ENCODE results near the gene DPEP2.

The DPEP2 gene

GRCh38 chr16:67944690-67945391 is 54.4 kb downstream of the DPEP2 start:
- peak overlapping the region; percentile 64 for H3K27ac ChIP-seq
- no peak for TF ChIP-seq CTCF (conservative IDR thresholded peaks at IDR 0.05; ENCODE audit: low read depth)
- no peak for DNase-seq (ENCODE audit: low spot score)
- ChIA-PET CTCF (no interaction called here), POLR2A (ENCODE audit: low non-redundant PET) (no interaction called here)

GRCh38 chr16:67943619-67944504 is 55.4 kb downstream of the DPEP2 start, which contains the start of gene LCAT:
Gene LCAT (minus strand): TSS chr16:67944120. CDS start chr16:67944101, 19 bp downstream.
- peak within 1 kb of the TSS; percentile 64 for H3K27ac ChIP-seq
- no peak for TF ChIP-seq CTCF (conservative IDR thresholded peaks at IDR 0.05; ENCODE audit: low read depth)
- DNase-seq (ENCODE audit: low spot score) = no peak
- CTCF ChIA-PET = interaction anchor here (0.7 to 1.0 kb wide), 2 partner anchors 127 to 544 kb away, joined by 3 to 4 read pairs; no protein-coding TSS in a partner anchor
- POLR2A ChIA-PET (ENCODE audit: low non-redundant PET) = no interaction called here

DNA sequence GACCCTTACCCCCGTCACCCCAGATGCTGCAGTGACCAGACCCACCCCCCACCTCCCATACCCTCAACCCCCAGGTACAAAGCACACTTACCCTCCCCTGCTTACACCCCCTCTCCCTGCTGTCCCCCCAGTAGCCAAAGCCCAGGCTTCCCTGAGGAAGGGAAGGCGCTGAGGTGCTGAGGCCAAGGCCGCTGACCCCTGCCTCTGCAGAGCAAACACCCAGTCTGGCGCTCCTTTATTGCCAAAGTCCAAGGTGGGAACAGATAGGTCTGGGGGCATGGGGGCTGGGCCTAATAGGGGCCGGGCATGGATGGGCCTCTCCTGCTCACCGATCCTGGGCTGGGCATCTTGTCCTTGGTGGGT is 56.0 kb downstream of the DPEP2 start:
- TF ChIP-seq CTCF (conservative IDR thresholded peaks at IDR 0.05; ENCODE audit: low read depth) = no peak
- ChIA-PET CTCF (interaction anchor here (0.7 to 1.9 kb wide), 3 partner anchors 9 to 544 kb away, joined by 3 to 12 read pairs (median 4); no protein-coding TSS in a partner anchor), POLR2A (ENCODE audit: low non-redundant PET) (no interaction called here)
- H3K27ac ChIP-seq = peak overlapping the region; percentile 64
- DNase-seq (ENCODE audit: low spot score) = no peak

- TF ChIP-seq CTCF (conservative IDR thresholded peaks at IDR 0.05; ENCODE audit: low read depth) = no peak
- DNase-seq (ENCODE audit: low spot score) = no peak
- CTCF ChIA-PET = interaction anchor here (0.6 to 1.9 kb wide), 3 partner anchors 10 to 17 kb away, joined by 3 to 12 read pairs (median 6); no protein-coding TSS in a partner anchor
Observed at GRCh38 chr16:67942510-67943255, 56.6 kb downstream of the DPEP2 start.

DNA sequence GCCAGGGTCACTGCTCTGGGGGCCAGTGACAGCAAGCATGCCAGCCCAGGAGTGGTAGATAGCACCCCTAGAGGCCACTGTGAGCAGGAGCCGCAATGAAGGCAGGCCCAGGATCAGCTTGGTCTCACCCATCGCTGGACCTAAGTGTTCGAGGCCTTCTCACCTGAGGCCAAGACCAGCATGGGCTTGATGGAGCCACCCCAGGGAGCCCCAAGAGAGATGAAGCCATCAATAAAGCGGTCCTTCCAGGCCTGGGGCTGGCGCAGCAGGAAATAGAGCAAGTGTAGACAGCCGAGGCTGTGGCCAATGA is 57.1 kb downstream of the DPEP2 start:
- ChIA-PET POLR2A (ENCODE audit: low non-redundant PET) (no interaction called here), CTCF (interaction anchor here (0.5 to 1.9 kb wide), 5 partner anchors 10 to 218 kb away, joined by 3 to 12 read pairs (median 4); no protein-coding TSS in a partner anchor)
- DNase-seq (ENCODE audit: low spot score) = no peak
- peak; percentile 72 for TF ChIP-seq CTCF (conservative IDR thresholded peaks at IDR 0.05; ENCODE audit: low read depth)
- H3K27ac ChIP-seq = peak overlapping the region; percentile 64

More at GRCh38 chr16:67942510-67943255, 56.6 kb downstream of the DPEP2 start:
- POLR2A ChIA-PET (ENCODE audit: low non-redundant PET) = no interaction called here
- H3K27ac ChIP-seq = peak overlapping the region; percentile 64

Data from RWPE1 (cell line).